ENCODE data around the gene PRPF19. TPM values are rescaled to one million over a fixed set of nuclear protein-coding genes. Genes with fewer than 3 reads are reported as not detected.

PRPF19 gene
- total RNA-seq, 1 donor from 2014 or later, result 120 TPM

GRCh38 chr11:60854847-60855725 lies 51.3 kb downstream of the PRPF19 start:
- Mint-ChIP-seq H3K36me3 (peaks cover 11% of the 10 kb centered on the region), H3K9me3 (no peaks in the 10 kb centered on the region), H3K27me3 (peaks cover 3% of the 10 kb centered on the region), H3K4me1 (ENCODE audit: unreplicated experiment) (peaks cover 25% of the 10 kb centered on the region), H3K27ac (peak overlapping the region; percentile 70), H3K4me3 (peak overlapping the region; percentile 77)
- DNase-seq (ENCODE audit: extremely low spot score, unreplicated experiment), result no peak
- TF ChIP-seq CTCF (conservative IDR thresholded peaks at IDR 0.05), result no peak

DNA sequence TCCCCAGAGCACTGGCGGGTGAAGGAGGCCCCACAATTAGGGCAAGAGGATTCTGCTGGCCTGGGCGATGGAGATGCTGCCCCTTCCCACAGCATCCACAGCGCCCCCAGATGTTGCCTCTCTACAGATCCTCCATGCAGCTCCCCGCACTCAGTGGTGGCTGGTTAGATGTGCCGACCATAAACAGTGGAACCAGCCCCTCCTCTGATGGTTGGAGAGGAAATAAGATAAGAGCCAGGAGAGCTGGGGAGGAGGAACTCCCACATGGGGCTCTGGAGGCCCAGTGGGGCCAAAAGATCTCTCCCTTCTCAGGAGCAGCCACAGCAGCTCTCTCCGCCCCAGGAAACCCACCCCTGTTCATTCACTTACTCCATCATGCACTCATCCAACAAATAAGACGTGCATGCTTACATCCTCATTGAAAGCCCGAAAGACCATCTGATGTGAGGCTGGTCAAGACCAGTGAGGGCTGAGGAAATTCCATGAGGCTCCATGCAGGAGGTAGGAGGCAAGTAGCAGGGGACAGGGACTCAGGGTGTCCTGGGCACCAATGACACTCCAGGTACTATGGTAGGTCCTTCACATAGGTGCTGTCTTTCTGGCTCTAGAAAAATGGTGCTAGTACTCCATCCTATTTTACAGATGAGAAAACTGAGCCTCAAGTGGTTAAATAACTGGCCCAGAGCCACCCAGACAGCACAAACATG lies 52.1 kb downstream of the PRPF19 start:
- no peak for TF ChIP-seq CTCF (conservative IDR thresholded peaks at IDR 0.05)
- Mint-ChIP-seq H3K27me3 (peaks cover 3% of the 10 kb centered on the region), H3K4me3 (no peak overlapping the region), H3K9me3 (no peaks in the 10 kb centered on the region), H3K27ac (no peak overlapping the region), H3K4me1 (ENCODE audit: unreplicated experiment) (peaks cover 23% of the 10 kb centered on the region), H3K36me3 (peaks cover 11% of the 10 kb centered on the region)
- DNase-seq (ENCODE audit: extremely low spot score, unreplicated experiment), result no peak

GRCh38 chr11:60852982-60853950 lies 53.1 kb downstream of the PRPF19 start:
- no peak for TF ChIP-seq CTCF (conservative IDR thresholded peaks at IDR 0.05)
- Mint-ChIP-seq H3K4me3 (no peak overlapping the region), H3K4me1 (ENCODE audit: unreplicated experiment) (peaks cover 16% of the 10 kb centered on the region), H3K27me3 (peaks cover 3% of the 10 kb centered on the region), H3K27ac (no peak overlapping the region), H3K36me3 (peaks cover 11% of the 10 kb centered on the region), H3K9me3 (no peaks in the 10 kb centered on the region)
- no peak for DNase-seq (ENCODE audit: extremely low spot score, unreplicated experiment)

GRCh38 chr11:60852117-60852981 lies 54.0 kb downstream of the PRPF19 start:
- Mint-ChIP-seq H3K27ac (no peak overlapping the region), H3K4me1 (ENCODE audit: unreplicated experiment) (peaks cover 12% of the 10 kb centered on the region), H3K27me3 (peaks cover 3% of the 10 kb centered on the region), H3K36me3 (peaks cover 11% of the 10 kb centered on the region), H3K4me3 (no peak overlapping the region), H3K9me3 (no peaks in the 10 kb centered on the region)
- TF ChIP-seq CTCF (conservative IDR thresholded peaks at IDR 0.05), result no peak
- no peak for DNase-seq (ENCODE audit: extremely low spot score, unreplicated experiment)

Data from type B pancreatic cell (in vitro differentiated cells).